IPS-20b (cell line): Measurements from ENCODE around the gene NUDT19.
"Not testable (repeated sequence)": the region's sequence is repeated elsewhere in the genome, so short reads cannot be mapped to it uniquely, and the experiment has no call there.

ENCODE experiments used
- H3K27ac ChIP-seq: one replicate; pipeline ENCODE4 v1.5.1; 2013; ENCODE audit warnings: low read length
- H3K27me3 ChIP-seq: 2 replicates; pipeline ENCODE4 v1.6.1; 2013; ENCODE audit warnings: mild to moderate bottlenecking, low read length, inconsistent platforms; ENCODE audit not compliant: insufficient read depth
- H3K36me3 ChIP-seq: 2 replicates; pipeline ENCODE4 v1.6.1; 2013; ENCODE audit warnings: low read depth, mild to moderate bottlenecking, inconsistent platforms, low read length, moderate library complexity; ENCODE audit not compliant: insufficient read depth
- H3K4me1 ChIP-seq: 2 replicates; pipeline ENCODE4 v1.6.1; 2013; ENCODE audit warnings: mild to moderate bottlenecking, control low read depth, inconsistent platforms, low read length, moderate library complexity; ENCODE audit not compliant: insufficient read depth
- H3K4me3 ChIP-seq: 2 replicates; pipeline ENCODE4 v1.5.1; 2013; ENCODE audit warnings: mild to moderate bottlenecking, low read length, inconsistent platforms
- H3K9ac ChIP-seq: 2 replicates; pipeline ENCODE4 v1.6.1; 2013; ENCODE audit warnings: low read depth, mild to moderate bottlenecking, inconsistent platforms, low read length, moderate library complexity
- H3K9me3 ChIP-seq: 2 replicates; pipeline ENCODE4 v1.6.1; 2013; ENCODE audit warnings: mild to moderate bottlenecking, low read depth, low read length, inconsistent platforms; ENCODE audit not compliant: insufficient read depth

NUDT19 gene

DNA sequence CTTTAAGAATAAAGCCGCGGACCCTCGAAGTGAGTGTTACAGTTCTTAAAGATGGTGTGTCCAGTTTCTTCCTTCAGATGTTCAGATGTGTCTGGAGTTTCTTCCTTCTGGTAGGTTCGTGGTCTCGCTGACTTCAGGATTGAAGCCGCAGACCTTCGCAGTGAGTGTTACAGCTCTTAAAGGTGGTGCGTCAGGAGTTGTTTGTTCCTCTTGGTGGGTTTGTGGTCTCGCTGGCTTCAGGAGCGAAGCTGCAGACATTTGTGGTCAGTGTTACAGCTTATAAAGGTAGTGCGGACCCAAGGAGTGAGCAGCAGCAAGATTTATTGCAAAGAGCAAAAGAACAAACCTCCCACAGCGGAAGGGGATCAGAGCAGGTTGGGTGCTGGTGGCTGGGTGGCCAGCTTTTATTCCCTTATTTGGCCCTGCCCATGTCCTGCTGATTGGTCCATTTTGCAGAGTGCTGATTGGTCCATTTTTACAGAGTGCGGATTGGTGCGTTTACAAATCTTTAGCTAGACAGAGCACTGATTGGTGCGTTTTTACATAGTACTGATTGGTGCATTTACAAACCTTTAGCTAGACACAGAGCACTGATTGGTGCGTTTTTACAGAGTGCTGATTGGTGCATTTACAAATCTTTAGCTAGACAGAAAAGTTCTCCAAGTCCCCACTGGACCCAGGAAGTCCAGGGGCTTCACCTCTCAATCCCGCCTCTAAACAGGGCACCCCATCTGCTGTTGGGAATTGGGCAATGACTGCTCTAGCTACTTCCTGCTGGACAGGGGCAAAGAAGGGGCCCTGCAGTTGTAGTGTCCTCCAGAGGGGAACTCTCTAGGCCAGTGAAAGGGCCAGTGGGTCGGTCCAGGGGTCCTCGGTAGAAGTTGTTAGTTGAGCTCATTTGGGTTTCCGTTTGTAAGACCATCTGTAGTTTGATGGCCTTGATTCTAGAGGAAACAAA, 1.8 kb downstream of the NUDT19 start:
- H3K4me1 ChIP-seq, H3K9me3 ChIP-seq, H3K4me3 ChIP-seq, H3K27ac ChIP-seq, H3K9ac ChIP-seq, H3K36me3 ChIP-seq: not testable (repeated sequence)
- peaks cover 26% of the 10 kb centered on the region for H3K27me3 ChIP-seq

- peaks cover 26% of the 10 kb centered on the region for H3K27me3 ChIP-seq
- H3K9ac ChIP-seq, H3K4me3 ChIP-seq, H3K36me3 ChIP-seq, H3K9me3 ChIP-seq, H3K4me1 ChIP-seq, H3K27ac ChIP-seq: not testable (repeated sequence)
Observed at GRCh38 chr19:32694316-32694715, 2.7 kb downstream of the NUDT19 start.

- H3K27ac ChIP-seq, H3K9ac ChIP-seq, H3K4me3 ChIP-seq, H3K9me3 ChIP-seq, H3K36me3 ChIP-seq, H3K4me1 ChIP-seq: not testable (repeated sequence)
- peaks cover 26% of the 10 kb centered on the region for H3K27me3 ChIP-seq
Observed at GRCh38 chr19:32694851-32695250, 3.2 kb downstream of the NUDT19 start.

- not testable (repeated sequence) for H3K36me3 ChIP-seq, H3K9me3 ChIP-seq, H3K4me1 ChIP-seq, H3K4me3 ChIP-seq, H3K9ac ChIP-seq, H3K27ac ChIP-seq
- H3K27me3 ChIP-seq: peaks cover 26% of the 10 kb centered on the region
Observed at GRCh38 chr19:32695506-32695905, 3.9 kb downstream of the NUDT19 start.

DNA sequence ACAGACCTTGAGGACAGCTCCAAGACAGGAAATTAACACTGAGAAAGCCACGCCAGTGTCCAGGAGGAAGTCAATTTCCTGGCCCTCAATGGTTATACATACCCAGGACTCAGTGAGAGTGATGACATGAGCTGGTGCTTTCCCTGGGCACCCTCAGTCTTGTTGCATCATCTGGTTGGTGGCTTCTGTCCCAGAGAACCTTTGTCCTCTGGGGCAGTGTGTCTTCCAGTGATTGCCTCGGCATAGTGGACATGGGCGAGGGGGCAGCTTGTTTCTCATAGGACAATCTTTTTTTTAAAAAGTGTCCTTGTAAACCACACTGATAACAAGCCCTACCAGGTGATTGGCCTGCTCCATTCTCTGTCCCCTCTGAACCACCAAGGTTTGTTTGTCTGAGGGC, 5.2 kb downstream of the NUDT19 start:
- not testable (repeated sequence) for H3K9me3 ChIP-seq, H3K36me3 ChIP-seq, H3K4me3 ChIP-seq, H3K9ac ChIP-seq, H3K4me1 ChIP-seq, H3K27ac ChIP-seq
- peaks cover 16% of the 10 kb centered on the region for H3K27me3 ChIP-seq

- H3K4me1 ChIP-seq, H3K4me3 ChIP-seq, H3K36me3 ChIP-seq, H3K27me3 ChIP-seq, H3K27ac ChIP-seq, H3K9ac ChIP-seq: not testable (repeated sequence)
- H3K9me3 ChIP-seq: peaks cover 11% of the 10 kb centered on the region; the same call in 1 of the 2 replicates
Observed at GRCh38 chr19:32700129-32700528, 8.5 kb downstream of the NUDT19 start.

GRCh38 chr19:32702010-32702409, 10.4 kb downstream of the NUDT19 start:
- no peaks in the 10 kb centered on the region for H3K36me3 ChIP-seq
- no peaks in the 10 kb centered on the region for H3K27me3 ChIP-seq
- H3K9ac ChIP-seq: no peak overlapping the region
- peaks cover 11% of the 10 kb centered on the region; the same call in 1 of the 2 replicates for H3K9me3 ChIP-seq
- H3K4me1 ChIP-seq: peaks cover 6% of the 10 kb centered on the region; the same call in 1 of the 2 replicates
- H3K27ac ChIP-seq: no peak overlapping the region
- H3K4me3 ChIP-seq: no peak overlapping the region

- H3K27ac ChIP-seq, H3K27me3 ChIP-seq, H3K9ac ChIP-seq, H3K4me3 ChIP-seq, H3K4me1 ChIP-seq, H3K36me3 ChIP-seq: not testable (repeated sequence)
- H3K9me3 ChIP-seq: peaks cover 11% of the 10 kb centered on the region; the same call in 1 of the 2 replicates
Observed at GRCh38 chr19:32704006-32704405, 12.4 kb downstream of the NUDT19 start.

DNA sequence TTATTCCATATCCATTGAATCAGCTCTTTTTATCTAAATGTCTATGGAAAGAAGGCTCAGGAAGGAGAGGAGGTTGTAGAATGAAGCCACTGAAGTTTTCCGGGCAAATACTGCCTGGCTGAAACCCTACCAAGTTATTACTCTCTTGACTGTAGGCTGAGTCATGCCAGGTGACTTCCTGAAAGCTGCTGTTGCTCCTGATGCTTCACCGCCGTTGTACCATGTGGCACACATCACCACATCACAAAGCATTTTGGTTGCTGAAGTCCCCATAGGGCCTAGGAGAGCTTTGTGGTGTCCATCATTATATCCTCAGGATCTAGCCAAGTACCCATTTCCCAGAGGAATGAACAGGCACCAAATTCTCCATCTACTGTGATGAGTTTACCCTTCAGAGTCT, 16.8 kb downstream of the NUDT19 start:
- H3K36me3 ChIP-seq: peaks cover 5% of the 10 kb centered on the region
- H3K9ac ChIP-seq: no peak overlapping the region

DNA sequence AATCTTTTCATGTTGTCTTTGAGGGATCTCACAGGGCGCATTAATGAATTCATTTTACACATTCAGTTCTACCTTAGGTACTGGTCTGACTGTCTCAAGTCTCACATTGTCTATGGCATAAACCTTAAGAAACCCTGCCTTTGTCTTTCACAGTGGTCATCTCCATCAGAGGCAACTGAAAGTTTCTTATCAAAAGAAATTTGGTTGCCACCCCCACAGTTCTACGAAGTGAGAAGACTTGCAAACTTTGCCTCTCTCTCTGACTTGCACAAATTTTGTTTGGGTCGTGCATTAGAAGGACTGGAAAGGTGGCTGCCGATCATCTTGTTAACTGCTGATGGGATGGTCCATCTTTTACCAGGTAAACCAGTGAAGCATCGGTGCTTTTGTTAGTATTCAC, 17.4 kb downstream of the NUDT19 start:
- Histone ChIP-seq H3K4me3 (no peak overlapping the region), H3K4me1 (no peaks in the 10 kb centered on the region), H3K9ac (no peak overlapping the region), H3K9me3 (peaks cover 7% of the 10 kb centered on the region; the same call in 1 of the 2 replicates), H3K27ac (no peak overlapping the region), H3K27me3 (no peaks in the 10 kb centered on the region), H3K36me3 (peaks cover 5% of the 10 kb centered on the region)

More for the DNA sequence above, 16.8 kb downstream of the NUDT19 start:
- H3K27ac ChIP-seq: no peak overlapping the region
- H3K27me3 ChIP-seq: no peaks in the 10 kb centered on the region
- H3K9me3 ChIP-seq: peaks cover 11% of the 10 kb centered on the region; the same call in 1 of the 2 replicates
- H3K4me3 ChIP-seq: no peak overlapping the region
- H3K4me1 ChIP-seq: no peaks in the 10 kb centered on the region

DNA sequence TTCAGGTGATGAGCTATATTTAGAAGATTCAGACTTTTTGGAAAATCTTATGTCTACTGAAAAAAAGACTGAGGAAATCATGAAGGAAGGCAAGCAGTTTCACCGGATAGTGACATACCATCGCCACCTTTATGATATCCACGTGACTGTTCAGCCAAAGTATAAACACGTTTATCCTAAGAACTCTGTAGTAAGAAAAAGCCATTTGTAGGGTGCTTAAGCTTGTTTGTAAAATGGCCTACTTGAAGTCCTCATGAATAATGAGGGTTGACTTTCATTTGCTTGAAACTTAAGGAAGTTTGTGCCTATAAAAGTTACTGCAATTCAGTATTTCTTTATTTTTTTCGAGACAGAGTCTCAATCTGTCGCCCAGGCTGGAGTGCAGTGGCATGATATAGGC, 20.1 kb downstream of the NUDT19 start:
- Histone ChIP-seq H3K4me3 (no peak overlapping the region), H3K9me3 (no peaks in the 10 kb centered on the region), H3K27me3 (no peaks in the 10 kb centered on the region), H3K4me1 (no peaks in the 10 kb centered on the region), H3K9ac (no peak overlapping the region), H3K36me3 (peaks cover 5% of the 10 kb centered on the region), H3K27ac (no peak overlapping the region)

DNA sequence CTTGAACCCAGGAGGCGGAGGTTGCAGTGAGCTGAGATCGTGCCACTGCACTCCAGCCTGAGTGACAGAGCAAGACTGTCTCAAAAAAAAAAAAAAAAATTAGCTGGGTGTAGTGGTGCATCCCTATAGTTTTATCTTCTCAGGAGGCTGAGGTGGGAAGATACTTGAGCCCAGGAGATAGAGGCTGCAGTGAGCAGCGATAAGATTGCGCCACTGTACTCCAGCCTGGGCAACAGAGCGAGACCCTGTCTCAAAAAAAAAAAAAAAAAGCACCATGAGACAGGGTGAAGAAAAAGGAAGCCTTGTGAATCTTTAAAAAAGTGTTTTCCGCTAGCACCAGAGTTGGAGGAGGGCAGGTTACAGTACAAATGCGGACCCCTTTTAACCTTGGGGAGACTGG, 24.6 kb downstream of the NUDT19 start:
- not testable (repeated sequence) for H3K4me3 ChIP-seq, H3K27ac ChIP-seq, H3K27me3 ChIP-seq, H3K36me3 ChIP-seq, H3K4me1 ChIP-seq, H3K9ac ChIP-seq, H3K9me3 ChIP-seq
